Measurements from ENCODE around the gene VIPR1.

VIPR1 gene

DNA sequence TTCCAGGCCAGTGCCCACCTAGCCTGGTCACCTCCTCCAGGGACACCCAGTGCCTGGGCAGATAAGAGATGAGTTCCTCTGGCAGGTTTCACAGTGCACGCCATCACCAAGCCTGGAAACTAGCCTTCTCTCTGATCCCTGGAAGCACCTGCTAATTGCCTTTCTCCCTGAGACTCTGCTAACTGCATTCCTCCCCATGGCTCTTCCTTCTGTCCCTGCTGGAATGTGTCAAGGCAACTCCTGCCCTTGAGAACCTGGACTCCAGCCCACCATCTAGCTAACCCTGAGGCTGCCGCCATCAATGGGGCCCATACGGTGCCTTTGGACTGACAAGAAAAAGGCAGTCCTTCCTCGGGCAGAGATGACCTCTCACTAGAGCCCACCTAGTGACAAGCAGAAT lies 18.5 kb downstream of the VIPR1 start:
- H3K9me3 ChIP-seq = no peaks in the 10 kb centered on the region
- DNase-seq (ENCODE audit: low spot score in 2 of 2) = no peak
- no peaks in the 10 kb centered on the region for H3K4me1 ChIP-seq
- H3K4me3 ChIP-seq = no peak overlapping the region
- in situ Hi-C loops (cut with MboI; ENCODE audit: low sequenced_read_pairs) = no loop called here
- H3K27me3 ChIP-seq (ENCODE audit: low read depth) = no peaks in the 10 kb centered on the region
- no peaks in the 10 kb centered on the region for H3K36me3 ChIP-seq (replicated peaks)

DNA sequence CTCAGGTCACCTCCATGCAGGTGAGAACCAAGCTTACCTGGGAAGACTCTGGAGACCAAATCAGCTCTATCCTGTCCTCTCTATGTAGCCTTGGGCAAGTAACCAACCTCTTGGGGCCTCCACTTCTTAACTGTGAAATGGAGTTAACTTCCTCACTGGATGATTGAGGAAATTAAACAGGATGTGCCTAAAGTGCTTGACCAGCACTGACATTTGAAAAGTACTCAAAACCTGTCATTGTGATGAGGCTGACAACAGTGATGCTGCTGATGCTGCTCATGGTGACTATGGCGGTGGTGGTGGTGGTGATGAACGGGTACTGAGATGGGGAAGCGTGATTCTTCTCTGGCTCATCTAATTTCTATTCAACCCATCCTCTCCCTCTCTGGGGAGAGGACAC lies 22.3 kb downstream of the VIPR1 start:
- no peak for DNase-seq (ENCODE audit: low spot score in 2 of 2)
- in situ Hi-C loops (cut with MboI; ENCODE audit: low sequenced_read_pairs) = no loop called here
- Histone ChIP-seq H3K36me3 (replicated peaks) (no peaks in the 10 kb centered on the region), H3K4me3 (no peak overlapping the region), H3K4me1 (no peaks in the 10 kb centered on the region), H3K27me3 (ENCODE audit: low read depth) (no peaks in the 10 kb centered on the region), H3K9me3 (no peaks in the 10 kb centered on the region)

DNA sequence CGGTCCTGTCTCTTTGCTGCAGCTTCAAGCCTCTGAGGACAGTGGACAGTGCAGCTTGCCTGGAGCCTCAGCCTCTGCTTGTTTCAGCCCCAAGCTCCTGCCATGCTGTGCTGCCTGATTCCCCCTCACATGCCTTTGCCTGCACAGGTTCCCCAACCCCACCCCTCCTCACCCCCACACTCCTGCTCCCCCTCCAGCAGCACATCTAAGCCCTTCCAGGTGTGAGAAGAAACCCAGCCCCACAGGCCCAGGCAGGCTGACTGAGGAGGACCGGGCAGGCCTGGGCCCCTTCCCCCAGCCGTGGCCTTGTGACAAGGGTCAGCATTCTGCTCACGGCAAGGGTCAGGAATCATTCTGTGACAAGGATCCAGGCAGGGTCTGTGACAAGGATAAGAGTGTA lies 22.8 kb downstream of the VIPR1 start:
- Histone ChIP-seq H3K4me3 (no peak overlapping the region), H3K27me3 (ENCODE audit: low read depth) (peaks cover 2% of the 10 kb centered on the region; the same call in 1 of the 2 replicates), H3K9me3 (no peaks in the 10 kb centered on the region), H3K4me1 (no peaks in the 10 kb centered on the region), H3K36me3 (replicated peaks) (no peaks in the 10 kb centered on the region)
- no peak for DNase-seq (ENCODE audit: low spot score in 2 of 2)
- in situ Hi-C loops (cut with MboI; ENCODE audit: low sequenced_read_pairs) = no loop called here

DNA sequence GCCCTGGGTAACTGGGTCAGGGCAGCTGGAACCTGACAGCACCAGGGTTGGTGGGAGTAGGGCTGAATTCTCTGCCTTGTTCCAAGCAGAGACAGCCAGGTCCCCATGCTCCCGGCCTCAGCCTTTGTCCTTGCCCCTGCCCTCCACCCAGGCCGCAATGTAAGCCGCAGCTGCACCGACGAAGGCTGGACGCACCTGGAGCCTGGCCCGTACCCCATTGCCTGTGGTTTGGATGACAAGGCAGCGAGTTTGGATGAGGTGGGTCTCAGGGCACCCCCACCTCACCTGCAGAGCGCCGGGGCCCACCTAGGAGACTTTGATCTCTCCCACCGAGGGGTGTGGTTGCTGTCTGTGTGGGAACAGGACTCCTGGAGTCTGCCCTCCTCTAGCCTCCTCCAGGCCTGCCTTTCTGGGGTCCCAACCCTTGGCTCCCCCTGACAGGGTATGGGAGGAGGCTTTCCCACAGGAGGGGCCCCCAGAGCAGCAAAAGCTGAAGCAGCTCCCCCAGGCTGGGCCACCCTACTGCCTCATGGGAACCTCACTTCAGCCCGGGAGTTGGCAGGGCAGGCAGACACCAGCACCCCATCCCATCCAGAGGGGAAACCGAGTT lies 23.4 kb downstream of the VIPR1 start:
- in situ Hi-C loops (cut with MboI; ENCODE audit: low sequenced_read_pairs) = no loop called here
- Histone ChIP-seq H3K27me3 (ENCODE audit: low read depth) (peaks cover 4% of the 10 kb centered on the region; the same call in 1 of the 2 replicates), H3K36me3 (replicated peaks) (no peaks in the 10 kb centered on the region), H3K4me3 (no peak overlapping the region), H3K9me3 (no peaks in the 10 kb centered on the region), H3K4me1 (no peaks in the 10 kb centered on the region)
- no peak for DNase-seq (ENCODE audit: low spot score in 2 of 2)

DNA sequence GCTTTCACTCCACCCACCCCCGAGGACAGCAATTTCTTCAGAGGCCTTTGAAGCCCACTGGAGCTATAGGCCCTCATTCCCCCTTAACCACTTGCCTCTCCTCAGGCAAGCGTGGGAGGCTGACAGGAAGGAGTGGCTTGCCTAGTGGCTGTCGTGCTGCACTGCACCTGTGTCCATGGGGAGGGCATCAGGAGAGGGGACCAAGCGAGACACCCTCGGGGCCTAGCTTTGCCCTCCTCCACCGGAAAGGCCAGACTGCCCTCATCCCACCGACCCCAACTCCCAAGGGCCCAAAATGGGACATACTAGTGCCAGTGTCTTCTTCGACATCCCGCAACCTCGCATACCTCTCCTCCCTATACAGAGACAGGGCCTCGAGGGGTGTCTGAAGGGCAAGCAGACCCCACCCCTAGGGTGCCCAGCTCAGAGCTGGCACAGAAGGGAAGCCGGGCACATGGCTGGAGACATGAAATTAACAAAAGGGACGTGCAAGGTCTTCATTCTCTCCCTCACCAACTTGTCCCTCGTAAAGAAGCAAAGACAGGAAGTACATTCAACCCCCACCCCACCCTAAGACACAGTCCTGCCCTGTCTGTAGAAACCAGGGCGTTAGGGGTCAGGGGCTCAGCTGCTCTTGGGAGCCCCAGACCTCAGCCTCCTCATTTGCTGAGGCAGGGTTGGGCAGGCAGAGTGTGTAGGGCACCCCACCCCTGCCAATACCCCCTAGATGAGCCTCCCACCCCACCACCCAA lies 24.3 kb downstream of the VIPR1 start:
- in situ Hi-C loops (cut with MboI; ENCODE audit: low sequenced_read_pairs) = no loop called here
- H3K4me3 ChIP-seq = no peak overlapping the region
- no peaks in the 10 kb centered on the region for H3K9me3 ChIP-seq
- peaks cover 4% of the 10 kb centered on the region; the same call in 1 of the 2 replicates for H3K27me3 ChIP-seq (ENCODE audit: low read depth)
- no peaks in the 10 kb centered on the region for H3K4me1 ChIP-seq
- H3K36me3 ChIP-seq (replicated peaks) = no peaks in the 10 kb centered on the region
- DNase-seq (ENCODE audit: low spot score in 2 of 2) = no peak

DNA sequence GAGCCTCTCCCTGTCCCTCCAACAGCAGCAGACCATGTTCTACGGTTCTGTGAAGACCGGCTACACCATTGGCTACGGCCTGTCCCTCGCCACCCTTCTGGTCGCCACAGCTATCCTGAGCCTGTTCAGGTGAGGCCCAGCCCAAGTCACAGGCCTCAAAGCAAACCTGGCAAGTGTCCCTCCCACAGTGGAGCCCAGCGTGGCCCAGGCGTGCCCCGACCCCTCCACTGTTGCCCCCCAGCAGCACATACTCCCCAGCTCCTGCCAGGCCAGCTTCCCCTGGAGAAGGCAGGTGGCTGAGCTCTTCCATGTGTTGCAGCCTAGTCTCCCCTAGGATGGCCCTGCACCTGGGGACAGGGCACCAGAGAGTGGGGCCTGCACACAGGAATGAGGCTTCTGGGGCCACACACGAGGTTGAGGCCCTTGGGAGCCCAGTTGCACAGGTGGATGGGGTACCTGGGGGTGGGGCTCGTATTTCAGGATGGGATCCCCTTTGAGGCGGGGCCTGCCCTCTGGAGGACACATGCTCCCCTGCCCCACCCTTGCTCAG lies 25.0 kb downstream of the VIPR1 start:
- DNase-seq (ENCODE audit: low spot score in 2 of 2) = no peak
- H3K9me3 ChIP-seq = no peaks in the 10 kb centered on the region
- peaks cover 4% of the 10 kb centered on the region; the same call in 1 of the 2 replicates for H3K27me3 ChIP-seq (ENCODE audit: low read depth)
- H3K4me1 ChIP-seq = no peaks in the 10 kb centered on the region
- in situ Hi-C loops (cut with MboI; ENCODE audit: low sequenced_read_pairs) = no loop called here
- no peak overlapping the region for H3K4me3 ChIP-seq
- H3K36me3 ChIP-seq (replicated peaks) = no peaks in the 10 kb centered on the region

DNA sequence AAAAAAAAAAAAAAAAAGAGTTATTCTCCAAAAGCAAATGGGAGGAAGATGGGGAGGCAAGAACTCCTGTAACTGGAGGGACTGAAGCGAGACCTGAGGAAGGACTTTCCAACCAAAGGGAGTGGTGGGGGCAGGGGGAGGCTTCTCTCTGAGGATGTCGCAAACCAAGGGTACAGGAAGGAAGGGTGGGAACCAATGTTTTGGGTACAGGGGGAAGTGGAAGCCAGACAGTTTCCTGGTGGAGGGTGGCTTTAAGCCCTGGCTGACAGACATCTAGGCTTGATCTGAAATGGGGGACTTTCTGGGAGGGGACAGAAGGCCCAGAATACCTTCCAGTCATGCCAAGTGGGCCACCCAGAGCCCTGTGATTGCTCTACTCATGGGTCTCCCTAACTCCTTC lies 27.0 kb downstream of the VIPR1 start:
- in situ Hi-C loops (cut with MboI; ENCODE audit: low sequenced_read_pairs) = no loop called here
- H3K9me3 ChIP-seq = no peaks in the 10 kb centered on the region
- H3K4me3 ChIP-seq = no peak overlapping the region
- no peaks in the 10 kb centered on the region for H3K4me1 ChIP-seq
- H3K27me3 ChIP-seq (ENCODE audit: low read depth) = peaks cover 4% of the 10 kb centered on the region; the same call in 1 of the 2 replicates
- no peak for DNase-seq (ENCODE audit: low spot score in 2 of 2)
- no peaks in the 10 kb centered on the region for H3K36me3 ChIP-seq (replicated peaks)

DNA sequence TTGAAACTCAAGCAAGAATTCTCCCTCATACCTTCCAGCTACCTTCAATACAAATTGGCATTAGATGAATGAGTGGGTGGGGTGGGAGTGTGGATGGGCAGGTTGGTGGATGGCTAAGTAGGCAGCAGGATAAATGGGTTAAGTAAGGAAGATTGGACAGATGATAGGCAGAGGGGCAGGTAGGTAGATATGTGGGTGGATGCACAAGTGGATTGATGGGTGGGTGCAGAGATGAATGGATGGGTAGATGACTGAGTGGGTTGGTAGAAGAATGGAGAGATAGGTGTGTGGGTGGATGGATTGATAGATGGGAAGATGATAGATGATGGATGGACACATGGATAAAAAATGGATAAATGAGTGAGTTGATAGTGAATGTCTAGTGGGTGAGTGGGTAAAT lies 27.6 kb downstream of the VIPR1 start:
- in situ Hi-C loops (cut with MboI; ENCODE audit: low sequenced_read_pairs) = no loop called here
- peaks cover 4% of the 10 kb centered on the region; the same call in 1 of the 2 replicates for H3K27me3 ChIP-seq (ENCODE audit: low read depth)
- DNase-seq (ENCODE audit: low spot score in 2 of 2) = no peak
- no peaks in the 10 kb centered on the region for H3K36me3 ChIP-seq (replicated peaks)
- H3K4me3 ChIP-seq = no peak overlapping the region
- H3K9me3 ChIP-seq = no peaks in the 10 kb centered on the region
- H3K4me1 ChIP-seq = no peaks in the 10 kb centered on the region

DNA sequence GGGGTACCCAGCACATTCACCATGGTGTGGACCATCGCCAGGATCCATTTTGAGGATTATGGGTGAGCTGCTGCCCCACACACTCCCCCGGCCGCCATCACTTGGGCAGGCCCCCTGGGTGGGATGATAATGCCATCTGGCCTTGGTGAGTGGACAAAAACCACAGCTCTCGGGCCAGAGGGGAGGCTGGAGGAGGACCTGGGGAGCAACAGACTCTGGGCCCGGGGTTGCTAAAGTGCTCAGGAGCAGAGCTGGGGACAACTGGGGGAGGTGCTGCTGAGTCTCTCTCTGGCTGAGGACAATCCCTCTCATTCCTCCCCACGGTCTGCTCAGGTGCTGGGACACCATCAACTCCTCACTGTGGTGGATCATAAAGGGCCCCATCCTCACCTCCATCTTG lies 29.0 kb downstream of the VIPR1 start:
- H3K4me1 ChIP-seq = no peaks in the 10 kb centered on the region
- no peak for DNase-seq (ENCODE audit: low spot score in 2 of 2)
- no peaks in the 10 kb centered on the region for H3K36me3 ChIP-seq (replicated peaks)
- no peaks in the 10 kb centered on the region for H3K9me3 ChIP-seq
- in situ Hi-C loops (cut with MboI; ENCODE audit: low sequenced_read_pairs) = no loop called here
- no peak overlapping the region for H3K4me3 ChIP-seq
- H3K27me3 ChIP-seq (ENCODE audit: low read depth) = peaks cover 4% of the 10 kb centered on the region; the same call in 1 of the 2 replicates

DNA sequence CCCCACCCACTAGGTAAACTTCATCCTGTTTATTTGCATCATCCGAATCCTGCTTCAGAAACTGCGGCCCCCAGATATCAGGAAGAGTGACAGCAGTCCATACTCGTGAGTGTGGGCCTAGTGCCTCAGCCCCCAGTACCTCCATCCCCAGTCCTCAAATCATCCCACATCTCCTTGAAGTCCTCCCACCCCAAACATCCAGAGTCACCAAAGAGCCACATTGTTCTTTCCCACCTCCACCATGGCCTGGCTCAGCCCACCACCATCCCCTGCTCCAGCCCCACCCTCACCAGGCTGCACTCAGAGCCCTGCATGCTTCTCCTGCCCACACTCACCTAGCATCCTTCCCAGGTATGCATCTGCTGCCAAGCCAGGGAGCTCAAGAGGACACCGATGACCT lies 29.8 kb downstream of the VIPR1 start:
- no peak overlapping the region for H3K4me3 ChIP-seq
- no peaks in the 10 kb centered on the region for H3K9me3 ChIP-seq
- no peak for DNase-seq (ENCODE audit: low spot score in 2 of 2)
- H3K27me3 ChIP-seq (ENCODE audit: low read depth) = peaks cover 4% of the 10 kb centered on the region; the same call in 1 of the 2 replicates
- in situ Hi-C loops (cut with MboI; ENCODE audit: low sequenced_read_pairs) = no loop called here
- H3K4me1 ChIP-seq = no peaks in the 10 kb centered on the region
- H3K36me3 ChIP-seq (replicated peaks) = no peaks in the 10 kb centered on the region

DNA sequence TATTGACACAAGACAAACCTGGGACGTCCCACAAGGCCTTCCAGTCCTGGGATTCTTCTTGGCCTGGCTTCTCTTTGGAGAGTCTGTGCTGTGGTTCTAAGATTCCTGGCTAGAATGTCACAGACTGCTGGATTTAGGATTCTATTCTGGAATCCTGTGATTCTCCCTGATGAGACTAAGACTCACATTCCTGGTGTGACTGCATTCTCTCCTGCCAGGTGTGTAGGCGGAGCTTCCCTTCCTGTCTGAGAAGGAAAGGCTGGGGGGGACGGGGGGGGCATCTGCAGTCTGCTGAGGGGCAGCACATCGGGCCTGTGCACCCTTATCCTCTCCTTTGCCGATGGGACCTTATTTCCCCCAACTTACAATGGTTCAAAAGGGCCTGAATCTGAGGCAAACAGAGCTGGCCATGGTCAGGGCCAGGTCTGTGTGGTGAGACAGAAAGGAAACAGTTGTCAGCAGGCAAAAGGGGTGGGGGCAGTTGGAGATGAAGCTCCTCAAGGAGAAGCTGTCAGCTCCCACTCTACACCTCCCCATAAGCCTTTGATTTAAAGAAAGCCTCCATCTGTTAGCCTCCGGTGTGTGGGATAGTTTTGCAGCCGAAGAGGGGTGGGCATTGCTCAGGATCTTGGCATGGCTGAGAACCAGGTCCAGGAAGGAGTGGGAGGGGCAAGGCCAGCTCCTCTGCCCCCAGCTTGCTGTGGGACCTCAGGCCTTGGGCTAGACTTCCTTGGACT lies 30.9 kb downstream of the VIPR1 start:
- Histone ChIP-seq H3K27me3 (ENCODE audit: low read depth) (peaks cover 4% of the 10 kb centered on the region; the same call in 1 of the 2 replicates), H3K9me3 (no peaks in the 10 kb centered on the region), H3K4me1 (no peaks in the 10 kb centered on the region), H3K36me3 (replicated peaks) (no peaks in the 10 kb centered on the region), H3K4me3 (no peak overlapping the region)
- DNase-seq (ENCODE audit: low spot score in 2 of 2) = no peak
- in situ Hi-C loops (cut with MboI; ENCODE audit: low sequenced_read_pairs) = no loop called here

DNA sequence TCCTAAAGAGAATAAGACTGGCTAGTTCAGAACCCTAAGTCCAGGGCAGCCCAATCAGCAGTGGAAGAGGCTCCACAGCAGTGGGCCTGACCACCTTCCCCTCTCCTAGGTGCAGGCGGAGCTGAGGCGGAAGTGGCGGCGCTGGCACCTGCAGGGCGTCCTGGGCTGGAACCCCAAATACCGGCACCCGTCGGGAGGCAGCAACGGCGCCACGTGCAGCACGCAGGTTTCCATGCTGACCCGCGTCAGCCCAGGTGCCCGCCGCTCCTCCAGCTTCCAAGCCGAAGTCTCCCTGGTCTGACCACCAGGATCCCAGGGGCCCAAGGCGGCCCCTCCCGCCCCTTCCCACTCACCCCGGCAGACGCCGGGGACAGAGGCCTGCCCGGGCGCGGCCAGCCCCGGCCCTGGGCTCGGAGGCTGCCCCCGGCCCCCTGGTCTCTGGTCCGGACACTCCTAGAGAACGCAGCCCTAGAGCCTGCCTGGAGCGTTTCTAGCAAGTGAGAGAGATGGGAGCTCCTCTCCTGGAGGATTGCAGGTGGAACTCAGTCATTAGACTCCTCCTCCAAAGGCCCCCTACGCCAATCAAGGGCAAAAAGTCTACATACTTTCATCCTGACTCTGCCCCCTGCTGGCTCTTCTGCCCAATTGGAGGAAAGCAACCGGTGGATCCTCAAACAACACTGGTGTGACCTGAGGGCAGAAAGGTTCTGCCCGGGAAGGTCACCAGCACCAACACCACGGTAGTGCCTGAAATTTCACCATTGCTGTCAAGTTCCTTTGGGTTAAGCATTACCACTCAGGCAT lies 33.7 kb downstream of the VIPR1 start:
- Histone ChIP-seq H3K4me3 (no peak overlapping the region), H3K36me3 (replicated peaks) (no peaks in the 10 kb centered on the region), H3K27me3 (ENCODE audit: low read depth) (no peaks in the 10 kb centered on the region), H3K4me1 (no peaks in the 10 kb centered on the region), H3K9me3 (no peaks in the 10 kb centered on the region)
- in situ Hi-C loops (cut with MboI; ENCODE audit: low sequenced_read_pairs) = loop anchor here (5.0 kb wide), 1 partner anchor 289 kb away; no protein-coding TSS in a partner anchor
- DNase-seq (ENCODE audit: low spot score in 2 of 2) = peak; percentile 29 to 63

DNA sequence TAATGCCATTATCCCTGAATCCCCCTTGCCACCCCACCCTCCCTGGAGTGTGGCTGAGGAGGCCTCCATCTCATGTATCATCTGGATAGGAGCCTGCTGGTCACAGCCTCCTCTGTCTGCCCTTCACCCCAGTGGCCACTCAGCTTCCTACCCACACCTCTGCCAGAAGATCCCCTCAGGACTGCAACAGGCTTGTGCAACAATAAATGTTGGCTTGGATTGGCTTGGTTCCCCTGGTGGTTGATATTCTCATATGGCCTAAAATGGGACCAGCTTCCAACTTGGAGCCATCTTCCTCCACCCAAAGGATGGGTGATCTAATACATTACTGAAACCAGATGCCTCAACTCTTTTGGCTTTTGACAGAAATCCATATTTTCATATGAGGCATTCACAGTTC lies 34.9 kb downstream of the VIPR1 start:
- DNase-seq (ENCODE audit: low spot score in 2 of 2) = no peak
- no peak overlapping the region for H3K4me3 ChIP-seq
- H3K4me1 ChIP-seq = no peaks in the 10 kb centered on the region
- no peaks in the 10 kb centered on the region for H3K36me3 ChIP-seq (replicated peaks)
- no peaks in the 10 kb centered on the region for H3K9me3 ChIP-seq
- no peaks in the 10 kb centered on the region for H3K27me3 ChIP-seq (ENCODE audit: low read depth)
- in situ Hi-C loops (cut with MboI; ENCODE audit: low sequenced_read_pairs) = loop anchor here (5.0 kb wide), 1 partner anchor 290 kb away; no protein-coding TSS in a partner anchor

Measured in HAP-1 (cell line).